Fibroblast of villous mesenchyme (primary cell): ENCODE results near the gene CLK4. TPM values are rescaled to one million over a fixed set of nuclear protein-coding genes. Genes with fewer than 3 reads are reported as not detected.
"Not testable (repeated sequence)": the region's sequence is repeated elsewhere in the genome, so short reads cannot be mapped to it uniquely, and the experiment has no call there.

Source experiments
- DNase-seq: peaks from one replicate; pipeline ENCODE4 v3.0.0-alpha.2; 2010; ENCODE audit warnings: low read depth
- H3K4me3 ChIP-seq: 2 replicates; pipeline ENCODE4 v1.5.1; 2011; ENCODE audit warnings: low read depth, mild to moderate bottlenecking, low read length
- CTCF ChIP-seq: IDR thresholded peaks from 2 replicates; pipeline ENCODE4 v1.5.1; 2012; ENCODE audit warnings: low read depth, mild to moderate bottlenecking, low read length; ENCODE audit not compliant: insufficient read depth
- total RNA-seq: library from RNA; depleted of rRNA; stranded (reverse); fragments of >200 nt; gene quantifications from 2 replicates; pipeline ENCODE4 v1.2.3, GENCODE V29; 2012

Gene CLK4
- total RNA-seq, 1 donor: 26.3 TPM

GRCh38 chr5:178589180-178590140, 37.4 kb downstream of the CLK4 start:
- no peak for TF ChIP-seq CTCF
- H3K4me3 ChIP-seq: peak overlapping the region; percentile 47
- peak; percentile 23 for DNase-seq

GRCh38 chr5:178588769-178589168, 38.1 kb downstream of the CLK4 start:
- H3K4me3 ChIP-seq: no peak overlapping the region
- no peak for DNase-seq
- TF ChIP-seq CTCF: no peak

DNA sequence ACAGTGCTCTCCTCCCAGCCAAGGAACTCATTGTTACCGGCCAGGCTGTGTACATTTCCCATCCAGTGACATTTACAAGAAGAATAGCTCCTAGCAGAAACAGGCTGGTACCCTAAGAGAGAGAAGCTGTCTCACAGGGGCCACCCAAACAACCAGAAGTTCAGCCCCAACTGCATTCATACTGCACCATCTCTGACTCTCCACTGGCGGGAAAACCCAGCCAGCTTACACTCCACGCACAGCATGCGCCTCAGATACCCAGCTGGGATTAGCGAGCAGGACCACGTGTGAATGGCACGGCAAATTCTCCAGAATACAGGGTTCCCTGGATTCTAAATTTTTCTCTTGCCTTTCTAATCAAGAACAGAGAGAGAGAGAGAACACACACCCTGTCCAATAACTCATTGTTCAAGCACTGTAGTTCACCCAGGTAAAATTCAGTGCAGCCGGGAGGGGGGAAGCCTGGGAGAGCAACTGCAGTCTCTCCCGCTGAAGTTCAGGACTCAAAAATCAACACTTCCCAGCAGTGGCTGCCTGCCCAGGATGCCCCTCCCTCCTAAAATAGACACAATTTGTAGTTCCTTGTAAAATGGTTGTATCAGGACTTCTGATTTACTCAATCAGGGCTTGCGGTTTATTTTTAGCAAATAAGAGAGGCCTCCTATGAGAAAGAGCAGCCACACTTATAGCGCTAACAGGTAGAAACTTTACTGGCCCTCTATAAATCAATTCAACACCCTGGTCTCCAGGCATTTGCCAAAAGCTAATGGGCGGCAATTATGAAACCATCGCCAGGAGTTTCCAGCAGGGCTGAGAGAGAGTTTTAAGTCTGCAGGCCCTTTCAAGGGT, 38.9 kb downstream of the CLK4 start:
- DNase-seq: no peak
- no peak overlapping the region for H3K4me3 ChIP-seq
- TF ChIP-seq CTCF: no peak

- no peak for TF ChIP-seq CTCF
Observed at GRCh38 chr5:178586396-178586795, 40.5 kb downstream of the CLK4 start.

GRCh38 chr5:178585421-178585820, 41.4 kb downstream of the CLK4 start:
- peak; percentile 29 for DNase-seq
- H3K4me3 ChIP-seq: not testable (repeated sequence)

More at GRCh38 chr5:178586396-178586795, 40.5 kb downstream of the CLK4 start:
- DNase-seq: no peak
- H3K4me3 ChIP-seq: no peak overlapping the region

DNA sequence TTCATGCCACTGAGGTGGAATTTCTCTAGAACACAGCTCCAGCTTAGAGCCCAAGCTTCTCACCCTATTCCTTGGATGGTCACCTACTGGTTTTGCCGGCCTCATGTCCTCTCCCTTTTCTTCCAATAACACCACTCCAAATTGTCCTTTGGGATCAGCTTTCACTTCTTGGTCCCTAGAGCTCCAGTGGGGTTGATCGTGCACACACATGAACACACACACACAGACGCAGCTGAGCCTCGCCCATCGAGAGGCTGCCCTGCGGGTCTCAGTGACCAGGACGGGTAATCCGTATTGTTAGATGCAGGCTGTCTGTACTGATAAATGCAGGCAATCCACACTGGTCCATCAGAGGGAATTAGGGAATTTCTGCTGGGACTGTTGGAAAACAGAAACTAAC, 43.6 kb downstream of the CLK4 start:
- DNase-seq: no peak
- TF ChIP-seq CTCF: no peak
- no peak overlapping the region for H3K4me3 ChIP-seq

DNA sequence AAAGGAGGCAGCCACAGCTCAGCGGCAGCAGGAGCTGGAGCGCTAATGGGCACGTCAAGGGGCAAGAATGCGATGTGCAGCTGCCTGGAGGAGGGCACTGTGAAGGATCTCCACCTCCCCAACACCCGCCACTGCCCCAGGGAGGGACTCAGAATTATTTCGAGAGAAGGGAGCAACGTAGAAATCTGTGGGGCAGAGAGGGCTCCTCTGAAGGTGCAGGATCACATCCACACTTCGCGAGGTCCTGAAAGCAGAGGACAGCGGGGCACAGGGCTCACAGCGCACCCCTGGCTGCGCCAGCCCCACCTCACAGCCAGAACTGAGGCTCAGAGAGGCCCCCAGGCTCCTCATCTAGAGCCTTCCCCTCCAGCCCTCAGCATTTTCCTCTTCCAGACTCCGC, 44.6 kb downstream of the CLK4 start:
- DNase-seq: no peak
- H3K4me3 ChIP-seq: no peak overlapping the region
- TF ChIP-seq CTCF: no peak
